ENCODE data around the gene UBE3A. TPM values are rescaled to one million over a fixed set of nuclear protein-coding genes. Genes with fewer than 3 reads are reported as not detected.

UBE3A gene
- polyA plus RNA-seq, 1 of the 3 experiments (the other 2 are of a cell fraction) = 9.7 TPM

GRCh38 chr15:25331404-25331803 lies 107.4 kb downstream of the UBE3A start:
- TF ChIP-seq TAF1 (IDR thresholded peaks at IDR 0.05; ENCODE audit: borderline replicate concordance, low read depth, low read length) (no peak), RCOR1 (IDR thresholded peaks at IDR 0.05; ENCODE audit: low read length) (no peak), EZH2phosphoT487 (IDR thresholded peaks at IDR 0.05; ENCODE audit: borderline replicate concordance, low read depth) (no peak), CTCF (IDR thresholded peaks at IDR 0.05) (no peak), IRF3 (IDR thresholded peaks at IDR 0.05; ENCODE audit: low read depth, low read length) (no peak), TEAD4 (IDR thresholded peaks at IDR 0.05; ENCODE audit: borderline replicate concordance, insufficient read depth) (no peak), TCF12 (IDR thresholded peaks at IDR 0.05) (no peak), GABPA (IDR thresholded peaks at IDR 0.05; ENCODE audit: low read depth) (no peak), POLR2AphosphoS5 (IDR thresholded peaks at IDR 0.05; ENCODE audit: low read depth, low read length) (no peak), MAX (IDR thresholded peaks at IDR 0.05; ENCODE audit: low read depth) (no peak), PBX3 (IDR thresholded peaks at IDR 0.05) (no peak), GATA2 (CRISPR knock-in tag; IDR thresholded peaks at IDR 0.05) (no peak)
- CTCF ChIA-PET = no interaction called here
- H3K36me3 ChIP-seq (replicated peaks in 1 of 2; ENCODE audit: control insufficient read depth in 1 of 2, insufficient read depth in 2 of 2, low read length in 1 of 2) = peaks cover 17 to 38% of the 10 kb centered on the region in 2 experiments
- peaks cover 2% of the 10 kb centered on the region for H3F3A ChIP-seq (replicated peaks; ENCODE audit: insufficient read depth)
- H3K4me3 ChIP-seq (ENCODE audit: low read depth in 2 of 2, low read length in 1 of 2) = no peak overlapping the region
- no peaks in the 10 kb centered on the region for H3K9me2 ChIP-seq
- no peak overlapping the region for H3K9ac ChIP-seq
- H3K27ac ChIP-seq (ENCODE audit: low read depth in 2 of 2, low read length in 1 of 2) = no peak overlapping the region
- POLR2A ChIA-PET = interaction anchor here (0.6 kb wide), 2 partner anchors 13 to 480 kb away, joined by 3 read pairs; no protein-coding TSS in a partner anchor
- H3K4me2 ChIP-seq = no peak overlapping the region
- H3K4me1 ChIP-seq (ENCODE audit: control insufficient read depth in 1 of 2, insufficient read depth in 2 of 2, low read depth in 1 of 2, low read length in 1 of 2) = peaks cover 0 to 6% of the 10 kb centered on the region in 2 experiments; a peak in 1 of 4 replicates
- 100% methylated on average over 2 of the region's 2 CpGs for WGBS (ENCODE audit: low lambda C conversion rate)
- no peaks in the 10 kb centered on the region for H3K27me3 ChIP-seq (ENCODE audit: insufficient read depth)
- no peak for DNase-seq
- H4K20me1 ChIP-seq (ENCODE audit: insufficient read depth) = no peaks in the 10 kb centered on the region
- H3K9me3 ChIP-seq = no peaks in the 10 kb centered on the region
- H2AFZ ChIP-seq (ENCODE audit: low read depth) = no peak overlapping the region
- H3K79me2 ChIP-seq (ENCODE audit: insufficient read depth) = no peaks in the 10 kb centered on the region

- CTCF ChIA-PET = no interaction called here
- H3K4me1 ChIP-seq (ENCODE audit: control insufficient read depth in 1 of 2, insufficient read depth in 2 of 2, low read depth in 1 of 2, low read length in 1 of 2) = peaks cover 0 to 6% of the 10 kb centered on the region in 2 experiments; a peak in 1 of 4 replicates
Measured at GRCh38 chr15:25329696-25330095, 109.1 kb downstream of the UBE3A start.

More at GRCh38 chr15:25329696-25330095, 109.1 kb downstream of the UBE3A start:
- TF ChIP-seq TAF1 (IDR thresholded peaks at IDR 0.05; ENCODE audit: borderline replicate concordance, low read depth, low read length) (no peak), FOSL2 (IDR thresholded peaks at IDR 0.05; ENCODE audit: borderline replicate concordance, low read depth) (no peak), RCOR1 (IDR thresholded peaks at IDR 0.05; ENCODE audit: low read length) (no peak), MXI1 (IDR thresholded peaks at IDR 0.05; ENCODE audit: low read depth, low read length) (0 out of 2 replicates have a peak, but pooled peaks have one; percentile 55), NRF1 (IDR thresholded peaks at IDR 0.05; ENCODE audit: low read depth, low read length) (no peak), EP300 (IDR thresholded peaks at IDR 0.05; ENCODE audit: borderline replicate concordance in 1 of 2, low read depth in 1 of 2, low read length in 1 of 2) (no peak)
- H3F3A ChIP-seq (replicated peaks; ENCODE audit: insufficient read depth) = peaks cover 2% of the 10 kb centered on the region
- H3K4me3 ChIP-seq (ENCODE audit: low read depth in 2 of 2, low read length in 1 of 2) = no peak overlapping the region
- no peak overlapping the region; a peak in 1 of 4 replicates for H3K27ac ChIP-seq (ENCODE audit: low read depth in 2 of 2, low read length in 1 of 2)
- H3K36me3 ChIP-seq (replicated peaks in 1 of 2; ENCODE audit: control insufficient read depth in 1 of 2, insufficient read depth in 2 of 2, low read length in 1 of 2) = peaks cover 6 to 23% of the 10 kb centered on the region in 2 experiments
- H3K27me3 ChIP-seq (ENCODE audit: insufficient read depth) = no peaks in the 10 kb centered on the region
- no peak overlapping the region for H2AFZ ChIP-seq (ENCODE audit: low read depth)
- no peaks in the 10 kb centered on the region for H3K9me2 ChIP-seq
- H4K20me1 ChIP-seq (ENCODE audit: insufficient read depth) = no peaks in the 10 kb centered on the region
- no peak overlapping the region for H3K4me2 ChIP-seq
- WGBS (ENCODE audit: low lambda C conversion rate) = 70% methylated on average over 2 of the region's 2 CpGs
- peak; percentile 11 for DNase-seq
- H3K79me2 ChIP-seq (ENCODE audit: insufficient read depth) = no peaks in the 10 kb centered on the region
- POLR2A ChIA-PET = interaction anchor here (0.7 kb wide), 1 partner anchor 14 kb away, joined by 3 read pairs; no protein-coding TSS in a partner anchor
- H3K9ac ChIP-seq = no peak overlapping the region
- no peaks in the 10 kb centered on the region for H3K9me3 ChIP-seq

All from SK-N-SH (cell line).